ENCODE measurements around the gene TAF11L4.
"Not testable (repeated sequence)": the region's sequence is repeated elsewhere in the genome, so short reads cannot be mapped to it uniquely, and the experiment has no call there.

Gene TAF11L4

DNA sequence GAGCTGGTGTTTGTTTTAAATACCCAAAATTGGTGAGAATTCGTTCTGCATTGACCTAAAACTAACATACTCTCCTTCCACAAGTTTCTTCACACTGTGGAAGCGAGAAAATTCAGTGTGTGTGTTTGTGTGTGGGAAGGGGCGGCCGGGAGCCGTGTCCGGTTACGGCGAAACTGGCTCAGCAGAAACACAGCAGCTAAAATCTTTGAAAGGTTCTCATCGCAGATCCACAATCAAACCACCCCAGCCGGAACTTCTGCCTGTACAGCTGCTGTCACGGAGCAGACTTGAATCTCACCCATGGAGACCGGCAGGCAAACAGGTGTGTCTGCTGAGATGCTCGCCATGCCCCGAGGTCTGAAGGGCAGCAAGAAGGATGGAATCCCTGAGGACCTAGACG is 3.3 kb downstream of the TAF11L4 start, which contains the start of gene TAF11L5:
Gene TAF11L5 (plus strand): TSS at position 301 of the 400 bp plus-strand sequence.
- not testable (repeated sequence) for H3K9me3 Mint-ChIP-seq, H3K27ac Mint-ChIP-seq, ATAC-seq

DNA sequence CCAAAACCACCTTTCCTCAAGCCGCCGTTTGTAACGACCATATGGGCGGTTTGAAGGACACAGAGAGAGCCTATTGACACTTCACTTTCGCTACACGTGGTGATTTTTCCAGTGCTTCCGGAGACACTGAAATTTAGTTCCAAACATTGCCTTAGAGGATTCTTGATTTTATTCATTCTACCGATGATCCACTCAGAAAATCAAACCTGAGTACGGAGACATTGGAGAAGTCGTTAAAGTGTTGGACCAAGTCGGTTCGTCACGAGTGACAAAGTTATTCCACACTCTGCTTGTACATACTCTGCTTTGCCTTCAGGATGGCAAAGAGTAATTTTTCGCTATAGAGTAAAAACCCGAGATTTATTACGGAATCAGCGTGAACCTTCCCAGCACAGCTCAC is 4.9 kb downstream of the TAF11L4 start:
- not testable (repeated sequence) for H3K27me3 Mint-ChIP-seq, H3K4me1 Mint-ChIP-seq, ATAC-seq, H3K4me3 Mint-ChIP-seq, H3K36me3 Mint-ChIP-seq, H3K9me3 Mint-ChIP-seq, H3K27ac Mint-ChIP-seq

More for the DNA sequence above, 3.3 kb downstream of the TAF11L4 start, which contains the start of gene TAF11L5:
- H3K4me3 Mint-ChIP-seq, H3K36me3 Mint-ChIP-seq, H3K27me3 Mint-ChIP-seq, H3K4me1 Mint-ChIP-seq: not testable (repeated sequence)

DNA sequence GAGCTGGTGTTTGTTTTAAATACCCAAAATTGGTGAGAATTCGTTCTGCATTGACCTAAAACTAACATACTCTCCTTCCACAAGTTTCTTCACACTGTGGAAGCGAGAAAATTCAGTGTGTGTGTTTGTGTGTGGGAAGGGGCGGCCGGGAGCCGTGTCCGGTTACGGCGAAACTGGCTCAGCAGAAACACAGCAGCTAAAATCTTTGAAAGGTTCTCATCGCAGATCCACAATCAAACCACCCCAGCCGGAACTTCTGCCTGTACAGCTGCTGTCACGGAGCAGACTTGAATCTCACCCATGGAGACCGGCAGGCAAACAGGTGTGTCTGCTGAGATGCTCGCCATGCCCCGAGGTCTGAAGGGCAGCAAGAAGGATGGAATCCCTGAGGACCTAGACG is 6.8 kb downstream of the TAF11L4 start, which contains the start of gene TAF11L6:
Gene TAF11L6 (plus strand): TSS at position 301 of the 400 bp plus-strand sequence.
- not testable (repeated sequence) for H3K36me3 Mint-ChIP-seq, H3K9me3 Mint-ChIP-seq, H3K27me3 Mint-ChIP-seq, H3K4me1 Mint-ChIP-seq, ATAC-seq, H3K27ac Mint-ChIP-seq, H3K4me3 Mint-ChIP-seq

All from stimulated activated memory B cell treated with anti-CD40 and anti-IgM and Interleukin-4, amounts not matched to agents 10 μg/mL and 1 μg/mL and 100 μg/mL, for 72 hours (primary cell).